Epithelial cell of prostate (primary cell): Measurements from ENCODE around the gene HGS.
"Not testable (repeated sequence)": the region's sequence is repeated elsewhere in the genome, so short reads cannot be mapped to it uniquely, and the experiment has no call there.

Experiments
- DNase-seq: peaks from one replicate; pipeline ENCODE4 v3.0.0-alpha.2; 2011; ENCODE audit warnings: low read depth, low spot score
- H3K27ac ChIP-seq: fragments of 450-650 bp; 2 replicates; pipeline ENCODE4 v1.5.1; 2017; ENCODE audit warnings: mild to moderate bottlenecking

Gene HGS

DNA sequence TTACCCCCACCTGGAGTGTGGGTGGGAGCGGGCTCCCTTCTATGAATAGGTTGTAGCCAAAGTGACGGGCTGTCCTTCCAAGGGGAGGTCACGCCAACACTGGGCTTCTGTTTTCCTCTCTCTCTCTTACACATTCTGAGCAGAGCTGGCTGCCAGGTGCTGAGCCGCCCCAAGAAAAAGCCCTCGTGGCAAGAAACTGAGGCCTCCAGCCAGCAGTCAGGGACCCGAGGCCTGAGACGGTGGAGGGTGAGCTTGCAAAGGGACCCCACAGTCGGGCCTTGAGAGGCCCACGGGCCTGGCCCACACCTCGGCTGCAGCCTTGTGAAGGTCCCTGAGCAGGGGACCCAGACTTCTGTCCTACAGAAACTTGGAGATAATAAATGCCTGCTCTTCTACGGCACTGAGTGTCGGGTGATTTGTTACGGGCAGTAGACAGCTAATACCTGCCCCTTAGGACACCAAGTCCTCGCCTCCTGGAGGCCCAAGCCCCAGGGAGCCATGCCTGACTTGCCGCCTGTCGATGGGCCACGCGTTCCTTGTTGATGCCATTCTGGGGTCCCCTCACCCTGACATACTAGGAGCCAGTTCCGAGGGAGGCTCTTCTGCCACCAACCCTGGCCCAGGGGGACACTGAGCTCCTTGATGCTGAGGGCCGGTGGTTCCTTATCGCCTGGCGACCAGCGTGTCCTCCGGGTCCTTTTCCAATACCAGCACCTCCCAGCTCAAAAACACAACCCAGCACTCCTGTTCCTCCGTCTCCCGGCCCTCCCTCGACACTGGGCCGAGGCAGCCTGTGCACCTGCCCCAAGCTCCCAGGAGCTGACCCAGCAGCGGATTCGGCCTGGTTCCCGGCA is 54.4 kb downstream of the HGS start:
- DNase-seq = no peak
- H3K27ac ChIP-seq = no peak overlapping the region

DNA sequence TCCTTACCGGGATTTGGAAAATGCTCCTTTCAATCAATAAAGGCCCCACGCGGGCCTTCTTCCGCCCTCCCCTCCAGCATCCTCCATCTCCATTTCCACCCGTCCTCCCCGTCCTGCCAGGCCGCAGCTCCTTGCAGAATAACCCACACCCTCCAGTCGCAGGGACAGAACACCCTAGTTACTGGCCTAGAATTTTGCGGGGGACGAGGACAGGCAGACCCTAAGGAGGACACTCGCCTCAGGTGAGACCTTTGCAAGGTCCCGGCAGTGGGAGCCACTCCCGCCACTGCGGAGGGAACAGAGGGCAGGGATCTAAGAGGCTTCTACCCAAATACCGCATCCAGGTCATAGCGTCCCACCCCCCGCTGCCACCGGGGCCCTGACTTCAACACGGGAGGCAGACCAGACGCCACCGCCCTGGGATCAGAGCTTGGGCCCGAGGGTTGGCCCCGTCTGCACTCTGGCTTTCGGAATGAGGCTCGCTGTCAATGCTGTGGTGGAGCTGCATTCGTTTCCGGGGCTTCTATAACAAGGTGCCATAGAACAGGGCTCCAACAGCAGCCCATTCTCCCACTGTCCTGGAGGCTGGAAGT is 55.1 kb downstream of the HGS start:
- DNase-seq = no peak

DNA sequence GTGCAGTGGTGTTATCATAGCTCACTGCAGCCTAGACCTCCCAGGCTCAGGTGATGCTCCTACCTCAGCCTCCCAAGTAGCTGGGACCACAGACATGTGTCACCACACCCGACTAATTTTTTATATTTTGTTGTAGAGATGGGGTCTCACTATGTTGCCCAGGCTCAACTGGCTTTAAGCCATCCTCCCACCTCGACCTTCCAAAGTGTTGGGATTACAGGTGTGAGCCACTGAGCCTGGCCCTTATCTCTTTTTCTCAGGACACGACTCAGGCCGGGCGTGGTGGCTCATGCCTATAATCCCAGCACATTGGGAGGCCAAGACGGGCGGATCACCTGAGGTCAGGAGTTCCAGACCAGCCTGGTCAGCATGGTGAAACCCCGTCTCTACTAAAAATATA is 55.8 kb downstream of the HGS start:
- DNase-seq, H3K27ac ChIP-seq: not testable (repeated sequence)

More for the DNA sequence above, 55.1 kb downstream of the HGS start:
- H3K27ac ChIP-seq = no peak overlapping the region

DNA sequence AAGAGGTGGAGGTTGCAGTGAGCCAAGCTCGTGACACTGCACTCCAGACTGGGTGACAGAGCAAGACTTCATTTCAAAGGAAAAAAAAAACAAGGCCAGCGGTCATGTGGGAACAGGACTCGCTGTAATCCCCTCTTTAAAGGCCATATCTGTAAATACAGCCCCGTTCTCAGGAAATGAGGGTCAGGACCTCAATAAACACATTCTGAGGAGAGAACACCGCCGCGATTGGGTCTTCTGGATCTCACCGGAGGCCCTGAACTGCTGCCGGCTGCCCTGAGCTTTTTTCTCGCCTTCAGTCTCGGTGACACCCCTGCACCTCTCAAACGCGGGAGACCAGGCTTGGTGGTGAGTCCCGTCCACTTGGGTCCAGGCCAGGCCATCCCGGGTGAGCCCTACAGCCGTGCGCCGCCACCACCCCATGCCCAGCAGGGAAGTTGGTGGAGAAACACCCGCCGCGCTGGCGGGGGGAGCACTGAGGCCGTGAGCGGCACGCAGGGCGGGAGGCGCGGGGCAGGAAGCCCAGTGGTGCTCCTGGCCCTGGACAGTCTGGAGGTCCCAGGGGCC is 56.7 kb downstream of the HGS start:
- no peak overlapping the region for H3K27ac ChIP-seq
- DNase-seq = no peak

DNA sequence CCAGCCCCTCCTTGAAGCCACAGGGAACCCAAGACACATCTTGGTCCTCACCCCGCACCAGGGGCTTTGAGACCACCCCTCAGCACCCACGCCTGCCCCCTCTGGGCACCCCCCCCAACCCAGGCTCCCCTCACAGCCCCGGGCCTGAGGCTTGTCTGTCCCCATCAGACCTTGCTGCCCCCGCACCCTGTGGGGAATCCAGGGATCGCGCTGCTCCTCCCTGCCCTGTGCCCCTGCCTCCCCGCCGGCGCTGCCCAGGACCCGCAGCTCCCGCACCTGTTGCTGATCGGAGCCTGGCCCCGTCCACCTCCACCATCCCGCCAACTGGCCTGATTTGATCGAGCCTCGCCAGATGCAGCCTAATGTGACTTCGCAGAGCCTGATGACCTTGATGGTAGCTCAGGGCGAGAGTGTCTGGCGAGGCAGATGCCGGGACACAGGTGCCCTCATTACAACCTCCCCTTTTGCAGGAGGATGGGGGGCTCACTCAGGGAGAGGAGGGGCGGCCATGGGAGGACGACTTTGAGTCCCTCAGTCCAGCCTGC is 57.3 kb downstream of the HGS start:
- no peak overlapping the region for H3K27ac ChIP-seq
- DNase-seq = no peak

DNA sequence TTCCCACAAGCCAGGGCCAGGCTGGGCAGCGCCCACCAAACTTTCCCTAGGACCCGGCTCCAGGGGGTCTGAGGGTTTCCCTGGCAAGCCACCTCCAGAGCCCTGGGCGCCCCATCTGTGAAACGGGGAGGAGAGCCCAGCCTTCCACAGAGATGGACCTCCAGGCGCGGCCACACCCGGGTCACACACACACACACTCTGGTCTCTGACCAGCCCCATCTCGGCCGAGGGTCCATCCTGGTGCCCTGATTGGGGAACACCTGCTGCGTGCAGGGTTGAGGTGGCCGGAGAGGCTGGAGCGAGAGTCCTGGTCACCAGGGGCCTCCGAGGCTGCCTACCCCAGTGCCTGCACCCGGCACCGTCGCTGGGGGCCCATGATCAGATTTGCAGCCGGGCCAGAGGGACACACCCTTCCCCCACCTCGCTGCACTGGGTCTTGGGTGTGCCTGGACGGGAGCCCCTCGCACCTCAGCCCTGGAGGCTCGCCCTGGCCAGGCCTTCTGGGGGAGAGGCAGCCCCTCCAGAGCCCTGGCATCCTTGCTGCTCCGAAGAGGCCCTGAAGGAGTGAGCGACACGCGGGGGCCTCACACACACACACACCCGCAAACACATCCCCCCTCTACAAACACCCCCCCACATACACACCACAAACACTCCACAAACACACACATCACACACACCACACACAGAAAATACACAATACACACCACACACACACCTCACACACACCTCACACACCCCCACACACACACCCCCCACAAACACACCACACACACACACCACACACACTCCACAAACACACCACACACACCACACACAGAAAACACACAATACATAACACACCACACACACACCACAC is 58.0 kb downstream of the HGS start:
- no peak for DNase-seq
- H3K27ac ChIP-seq = no peak overlapping the region
